Gastrocnemius medialis (tissue), 4 donors: ENCODE data around the gene DCP1B. TPM values are rescaled to one million over a fixed set of nuclear protein-coding genes. Genes with fewer than 3 reads are reported as not detected.
A peak's percentile ranks its signal among the peaks of the same experiment; 100 is the strongest.

Experiments used
- ATAC-seq, 2 donors: fragments of 150-250 bp; one replicate each; pipeline ENCODE4 v1.9.1; 2016
- DNase-seq, 2 donors: peaks; one replicate each; pipeline ENCODE4 v3.0.0-alpha.2; 2019
- H3K27ac ChIP-seq, 4 donors: fragments of 200-600 bp; sonication (generic); 1 replicate in 1 of 4; 2 replicates in 3 of 4; pipeline ENCODE4 v1.5.1; 2016 to 2018; ENCODE audit warnings: mild to moderate bottlenecking in 2 of 4, moderate library complexity in 1 of 4
- H3K27me3 ChIP-seq, 3 donors: fragments of 200-600 bp; sonication (generic) in 2 of 3; 1 replicate in 1 of 3; 2 replicates in 2 of 3; pipeline versions ENCODE4 v1.5.1 to v1.6.0; 2016 to 2019; ENCODE audit warnings: mild to moderate bottlenecking in 1 of 3, moderate library complexity in 1 of 3
- H3K36me3 ChIP-seq, 2 donors: fragments of 200-600 bp; sonication (generic) in 1 of 2; one replicate each; pipeline ENCODE4 v1.5.1; 2017 to 2018
- H3K4me1 ChIP-seq, 2 donors: fragments of 200-600 bp; sonication (generic) in 1 of 2; one replicate each; pipeline ENCODE4 v1.5.1; 2016 to 2017; ENCODE audit warnings: mild to moderate bottlenecking in 2 of 2
- H3K4me3 ChIP-seq, 4 donors: fragments of 200-600 bp; sonication (generic) in 3 of 4; 1 replicate in 1 of 4; 2 replicates in 3 of 4; pipeline ENCODE4 v1.5.1; 2016 to 2019; ENCODE audit warnings: mild to moderate bottlenecking in 2 of 4
- H3K9me3 ChIP-seq, 3 donors: fragments of 200-600 bp; sonication (generic) in 2 of 3; 1 replicate in 1 of 3; 2 replicates in 2 of 3; pipeline ENCODE4 v1.5.1; 2016 to 2019
- CTCF ChIP-seq, 5 experiments: fragments of 450-650 bp in 3 of 5; fragments of 200-600 bp in 2 of 5; sonication (generic) in 2 of 5; IDR thresholded peaks in 4 of 5; conservative IDR thresholded peaks in 1 of 5; 1 replicate in 4 of 5; 2 replicates in 1 of 5; pipeline ENCODE4 v1.5.1; 2016 to 2019; ENCODE audit warnings: antibody characterized with exemption in 5 of 5, mild to moderate bottlenecking in 3 of 5, moderate library complexity in 3 of 5
- POLR2A ChIP-seq, 2 donors: fragments of 450-650 bp; IDR thresholded peaks; one replicate each; pipeline ENCODE4 v1.6.1; 2017; ENCODE audit warnings: antibody characterized with exemption in 2 of 2, mild to moderate bottlenecking in 2 of 2, moderate library complexity in 2 of 2
- in situ Hi-C, 4 donors: fragments of 200-750 bp; cut with MboI; loops; one replicate each; pipeline versions ENCODE4 v1.15.0 to v1.8.0; 2017; ENCODE audit warnings: low sequenced_read_pairs in 4 of 4
- intact Hi-C: fragments of 100-400 bp; cut with DNase I; formaldehyde crosslinking; loops from one replicate; pipeline ENCODE4 v1.15.1; 2023; ENCODE audit warnings: low total_unique reads
- total RNA-seq, 4 donors: library from RNA; depleted of rRNA; stranded (reverse); fragments of >200 nt; gene quantifications; one replicate each; pipeline versions ENCODE4 v1.1.0 to v1.2.3, GENCODE V29; 2016

Gene DCP1B
- total RNA-seq, 4 donors from 2014 or later, result 11.5 to 13.5 (median 12.4) TPM

DNA sequence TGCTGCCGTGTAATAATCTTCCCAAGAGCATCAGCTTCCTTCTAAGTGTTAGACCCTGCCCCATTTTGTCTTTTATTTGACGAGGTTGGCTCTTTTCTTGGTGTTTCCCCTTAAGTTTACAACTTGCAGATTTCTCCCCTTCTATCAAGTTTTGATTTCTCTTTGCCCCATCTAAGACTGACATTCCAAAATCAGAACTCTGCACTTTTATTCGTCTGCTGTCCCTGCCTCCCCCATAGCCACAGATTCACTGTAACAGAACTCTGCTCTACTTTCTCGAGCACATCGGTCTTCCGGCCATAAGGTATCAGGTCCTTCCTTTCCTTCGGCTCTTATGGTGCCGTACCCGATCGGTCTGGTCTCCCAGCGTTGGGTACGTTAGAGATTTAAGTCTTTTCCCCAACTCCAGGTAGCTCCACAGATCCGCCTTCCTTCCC is 563 bp downstream of the DCP1B start:
- no peak for TF ChIP-seq CTCF (IDR thresholded peaks at IDR 0.05 in 4 of 5, conservative IDR thresholded peaks at IDR 0.05 in 1 of 5)
- TF ChIP-seq POLR2A (IDR thresholded peaks at IDR 0.05), result no peak
- DNase-seq (no peak), ATAC-seq (peak; percentile 13 to 36)
- in situ Hi-C loops, result no loop called here
- H3K4me3 ChIP-seq, result peak overlapping the region; percentile 82 to 99 (median 98)
- no peaks in the 10 kb centered on the region for H3K36me3 ChIP-seq
- no peaks in the 10 kb centered on the region for H3K9me3 ChIP-seq
- peak overlapping the region; percentile 90 to 95 (median 92) for H3K27ac ChIP-seq
- H3K4me1 ChIP-seq, result peaks cover 20 to 27% of the 10 kb centered on the region in 2 donors
- intact Hi-C loops, result loop anchor here (2.0 kb wide), 1 partner anchor 199 kb away; no protein-coding TSS in a partner anchor
- no peaks in the 10 kb centered on the region for H3K27me3 ChIP-seq

DNA sequence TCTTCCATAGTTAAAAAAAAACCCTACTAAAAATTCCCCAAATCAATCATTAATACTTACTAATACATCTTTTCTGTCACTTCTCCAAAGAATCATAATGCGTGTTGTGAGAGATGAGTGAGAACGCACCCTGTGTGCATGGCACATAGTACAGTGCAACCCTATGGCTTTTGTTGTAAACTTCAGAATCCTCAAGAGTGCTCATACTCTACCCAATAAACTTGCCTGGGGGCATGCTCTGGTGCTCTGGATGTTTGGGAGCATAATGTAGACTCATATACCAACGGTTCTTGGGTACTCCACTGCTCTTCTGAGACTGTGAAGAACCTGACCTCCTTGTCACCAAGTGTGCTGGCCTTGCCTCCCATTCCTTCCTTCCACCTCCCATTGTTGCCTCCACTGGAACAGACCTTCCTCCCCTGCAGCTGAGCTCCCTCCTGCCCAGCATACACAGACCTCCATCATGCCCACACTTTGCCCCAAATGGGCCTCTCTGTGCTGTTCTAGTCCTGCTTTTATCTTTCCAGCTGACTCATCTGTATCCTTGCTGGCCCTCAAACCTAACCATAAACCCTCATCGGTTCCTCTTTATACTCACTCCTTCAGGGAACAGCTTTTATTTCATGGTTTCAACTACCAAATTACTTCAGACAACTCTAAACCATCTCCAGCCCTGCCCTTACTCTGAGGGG is 8.9 kb downstream of the DCP1B start:
- H3K4me1 ChIP-seq, result peaks cover 0 to 5% of the 10 kb centered on the region in 2 donors
- intact Hi-C loops, result no loop called here

DNA sequence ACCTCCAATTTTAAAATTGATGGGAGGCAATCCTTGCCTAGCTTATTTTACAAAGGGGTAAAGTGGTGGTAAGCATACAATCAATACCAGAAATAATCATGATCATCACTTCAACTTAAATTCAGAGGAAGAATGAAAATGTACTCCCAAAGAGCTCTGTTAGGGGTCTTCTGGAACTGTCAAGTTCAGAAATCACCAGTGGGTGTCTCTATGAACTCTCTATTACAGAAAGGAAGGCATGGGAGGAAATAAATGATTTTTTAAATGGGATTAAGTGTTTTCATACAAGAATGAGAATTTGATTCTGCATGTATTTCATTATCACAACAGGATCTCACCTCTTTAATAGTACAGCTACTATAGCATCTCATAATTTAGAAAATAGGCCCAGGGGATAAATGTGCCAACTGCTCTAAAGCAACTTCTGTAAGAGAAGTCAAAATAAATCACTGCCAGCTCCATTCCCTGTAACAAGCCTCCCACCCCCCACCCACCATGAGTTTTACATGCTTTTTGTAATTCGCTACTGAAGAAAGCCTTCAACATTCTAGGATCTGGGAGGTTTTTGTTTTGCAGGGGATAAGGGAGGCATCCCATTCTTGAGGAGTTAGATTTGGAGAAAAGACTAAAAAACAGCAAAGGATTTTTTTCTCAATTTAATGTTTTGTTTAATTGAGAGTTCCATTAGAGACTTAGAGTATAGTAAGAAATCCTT is 9.7 kb downstream of the DCP1B start:
- in situ Hi-C loops, result no loop called here
- TF ChIP-seq POLR2A (IDR thresholded peaks at IDR 0.05), result no peak
- TF ChIP-seq CTCF (IDR thresholded peaks at IDR 0.05 in 4 of 5, conservative IDR thresholded peaks at IDR 0.05 in 1 of 5), result no peak
- peaks cover 0 to 23% of the 10 kb centered on the region in 2 donors for H3K36me3 ChIP-seq
- no peak overlapping the region for H3K4me3 ChIP-seq
- intact Hi-C loops, result no loop called here
- ATAC-seq (no peak), DNase-seq (no peak)
- no peaks in the 10 kb centered on the region for H3K4me1 ChIP-seq
- no peak overlapping the region for H3K27ac ChIP-seq
- H3K27me3 ChIP-seq, result no peaks in the 10 kb centered on the region
- no peaks in the 10 kb centered on the region for H3K9me3 ChIP-seq

More for the DNA sequence above, 8.9 kb downstream of the DCP1B start:
- Histone ChIP-seq H3K9me3 (no peaks in the 10 kb centered on the region), H3K36me3 (peaks cover 0 to 23% of the 10 kb centered on the region in 2 donors), H3K4me3 (no peak overlapping the region), H3K27me3 (no peaks in the 10 kb centered on the region), H3K27ac (no peak overlapping the region)
- TF ChIP-seq CTCF (IDR thresholded peaks at IDR 0.05 in 4 of 5, conservative IDR thresholded peaks at IDR 0.05 in 1 of 5) (no peak), POLR2A (IDR thresholded peaks at IDR 0.05) (no peak)
- in situ Hi-C loops, result no loop called here
- no peak for ATAC-seq
- DNase-seq, result no peak

DNA sequence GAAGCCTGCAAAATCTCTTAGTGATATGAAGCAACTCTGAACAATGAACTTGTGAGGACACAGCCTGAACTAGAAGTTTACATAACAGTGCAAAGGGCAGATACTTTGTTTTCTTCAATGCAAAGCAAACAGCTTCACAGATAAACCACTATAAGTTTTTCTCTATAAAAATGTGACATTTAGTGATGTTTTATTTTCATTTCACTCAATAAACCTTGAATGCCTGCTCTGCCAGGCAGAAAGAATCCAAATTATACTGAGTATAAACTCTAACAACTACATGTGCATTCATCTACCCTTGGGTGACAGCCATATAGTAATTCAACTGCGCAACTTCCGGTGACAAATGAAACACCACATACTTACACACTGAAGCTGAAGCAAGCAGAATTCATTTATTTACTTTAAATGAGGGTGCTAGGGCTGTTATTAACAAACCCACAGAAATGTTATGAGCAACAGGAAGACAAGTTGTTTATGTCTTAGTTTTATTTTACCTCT is 10.3 kb downstream of the DCP1B start:
- intact Hi-C loops, result no loop called here
- in situ Hi-C loops, result no loop called here
- H3K4me3 ChIP-seq, result no peak overlapping the region
- TF ChIP-seq CTCF (IDR thresholded peaks at IDR 0.05 in 4 of 5, conservative IDR thresholded peaks at IDR 0.05 in 1 of 5) (no peak), POLR2A (IDR thresholded peaks at IDR 0.05) (no peak)
- no peaks in the 10 kb centered on the region for H3K27me3 ChIP-seq
- peaks cover 0 to 23% of the 10 kb centered on the region in 2 donors for H3K36me3 ChIP-seq
- ATAC-seq (no peak), DNase-seq (no peak)
- no peak overlapping the region for H3K27ac ChIP-seq
- H3K9me3 ChIP-seq, result no peaks in the 10 kb centered on the region
- H3K4me1 ChIP-seq, result no peaks in the 10 kb centered on the region
